Non-pigmented ciliary epithelial cell (primary cell): ENCODE data around the gene PLCB3.
A peak's percentile ranks its signal among the peaks of the same experiment; 100 is the strongest.

Experiments used
- DNase-seq: peaks from one replicate; pipeline ENCODE4 v3.0.0-alpha.2; 2010; ENCODE audit warnings: low read depth

PLCB3 gene

DNA sequence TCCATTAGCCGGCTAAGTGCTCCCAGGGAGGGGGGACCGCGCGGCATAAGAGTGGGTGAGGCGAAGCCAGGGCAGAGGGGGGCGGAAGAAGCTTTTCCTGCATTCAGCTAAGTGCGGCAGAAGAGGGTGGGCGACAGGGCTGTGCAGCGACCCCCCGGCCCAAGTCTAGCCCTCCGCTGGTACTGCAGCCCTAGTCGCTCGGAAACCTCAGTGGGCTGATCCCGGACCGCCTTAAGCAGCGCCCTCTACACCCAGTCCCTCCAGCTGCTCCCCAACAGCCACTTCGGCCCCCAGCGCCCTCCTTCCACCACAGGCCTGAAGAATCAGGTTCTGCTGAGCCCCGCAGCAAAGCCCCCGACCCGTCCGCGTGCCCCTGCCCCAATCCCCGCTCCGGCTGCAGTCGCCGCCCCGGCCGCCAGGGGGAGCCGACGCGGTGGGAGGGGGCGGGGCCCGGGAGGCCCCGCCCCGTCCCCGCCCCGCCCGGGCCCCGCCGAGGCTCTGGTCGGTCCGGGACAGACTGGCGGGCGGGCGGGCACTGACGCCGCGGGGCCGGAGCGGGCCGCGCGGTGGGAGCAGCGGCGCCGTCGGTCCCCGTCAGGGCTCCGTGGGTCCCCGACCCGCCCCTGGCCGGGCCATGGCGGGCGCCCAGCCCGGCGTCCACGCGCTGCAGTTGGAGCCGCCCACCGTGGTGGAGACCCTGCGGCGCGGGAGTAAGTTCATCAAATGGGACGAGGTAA lies at the start of gene PLCB3:
TSS of gene PLCB3 (plus strand) at position 515 of the 737 bp plus-strand sequence. CDS start at position 635, 120 bp downstream.
- DNase-seq = no peak

DNA sequence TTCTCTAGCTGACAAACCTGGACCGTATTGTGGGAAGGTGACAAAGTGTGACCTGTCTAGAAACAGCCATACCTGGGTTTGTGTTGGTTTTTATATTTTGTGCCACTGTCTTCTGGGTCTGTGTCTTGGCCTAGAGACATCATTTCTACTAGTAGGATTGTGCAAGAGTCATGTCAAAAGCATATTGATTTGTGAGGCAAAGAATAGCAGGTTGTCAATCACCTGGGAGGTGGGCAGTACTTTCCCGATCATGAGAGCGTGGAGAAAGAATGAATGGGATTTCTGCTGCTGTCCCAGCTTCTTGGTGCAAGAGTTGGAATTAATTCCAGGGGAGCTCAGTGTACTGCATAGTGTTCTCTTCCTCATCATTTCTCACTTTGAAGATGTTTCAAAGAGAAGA lies 49.8 kb upstream of the PLCB3 start:
- DNase-seq = no peak

DNA sequence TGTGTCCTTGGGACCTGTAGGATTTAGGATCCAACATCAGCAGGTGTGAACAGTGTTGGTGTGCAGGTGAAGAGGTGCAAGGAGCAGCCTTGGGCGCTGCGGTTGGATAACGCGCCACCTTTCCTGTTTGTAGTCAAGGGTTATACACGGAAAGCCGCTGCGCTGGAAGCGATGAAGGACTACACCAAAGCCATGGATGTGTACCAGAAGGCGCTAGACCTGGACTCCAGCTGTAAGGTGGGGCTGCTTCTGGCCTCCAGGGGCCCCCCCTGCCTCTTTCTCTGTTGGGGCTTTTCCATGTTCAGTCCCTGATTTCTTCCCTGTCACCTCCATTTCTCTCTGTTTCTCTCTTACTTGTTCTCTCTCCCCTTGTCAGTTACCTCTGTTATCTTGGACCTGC lies 48.3 kb upstream of the PLCB3 start:
- DNase-seq = no peak

DNA sequence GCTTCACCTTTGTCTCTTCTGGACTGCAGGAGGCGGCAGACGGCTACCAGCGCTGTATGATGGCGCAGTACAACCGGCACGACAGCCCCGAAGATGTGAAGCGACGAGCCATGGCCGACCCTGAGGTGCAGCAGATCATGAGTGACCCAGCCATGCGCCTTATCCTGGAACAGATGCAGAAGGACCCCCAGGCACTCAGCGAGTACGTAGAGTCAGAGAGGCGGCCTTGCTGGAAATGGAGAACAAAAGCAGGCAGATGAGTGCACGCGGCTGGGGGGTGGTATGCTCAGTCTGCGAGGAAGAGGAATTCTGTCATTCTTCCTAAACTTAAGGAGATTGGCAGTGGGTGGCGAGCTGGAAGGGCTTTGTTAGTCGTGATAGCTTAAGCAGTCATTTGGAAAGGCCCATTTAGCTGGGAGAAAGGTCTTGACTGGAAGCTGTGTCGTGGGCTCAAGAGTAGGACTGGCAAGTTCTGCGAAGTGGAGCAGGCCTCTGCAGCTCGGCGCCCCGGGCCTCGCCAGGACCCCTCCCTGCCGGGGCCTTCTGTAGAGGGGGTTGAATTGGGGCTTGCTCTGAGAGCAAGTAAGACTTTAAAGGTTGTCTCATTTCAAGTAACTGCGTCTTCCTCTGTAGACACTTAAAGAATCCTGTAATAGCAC lies 47.8 kb upstream of the PLCB3 start:
- DNase-seq = no peak

DNA sequence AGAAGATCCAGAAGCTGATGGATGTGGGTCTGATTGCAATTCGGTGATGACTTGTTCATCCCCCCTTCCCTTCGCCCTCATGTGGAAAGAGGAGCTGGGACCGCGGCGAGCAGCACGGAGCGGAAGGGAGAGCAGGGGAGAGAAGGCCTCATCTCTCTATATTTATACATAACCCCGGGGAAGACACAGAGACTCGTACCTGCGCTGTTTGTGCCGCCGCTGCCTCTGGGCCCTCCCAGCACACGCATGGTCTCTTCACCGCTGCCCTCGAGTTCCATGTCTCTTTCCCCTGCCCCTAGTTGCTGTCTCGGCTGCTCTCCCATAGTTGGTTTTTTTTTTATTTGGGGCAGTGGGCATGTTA lies 47.3 kb upstream of the PLCB3 start:
- DNase-seq = no peak

DNA sequence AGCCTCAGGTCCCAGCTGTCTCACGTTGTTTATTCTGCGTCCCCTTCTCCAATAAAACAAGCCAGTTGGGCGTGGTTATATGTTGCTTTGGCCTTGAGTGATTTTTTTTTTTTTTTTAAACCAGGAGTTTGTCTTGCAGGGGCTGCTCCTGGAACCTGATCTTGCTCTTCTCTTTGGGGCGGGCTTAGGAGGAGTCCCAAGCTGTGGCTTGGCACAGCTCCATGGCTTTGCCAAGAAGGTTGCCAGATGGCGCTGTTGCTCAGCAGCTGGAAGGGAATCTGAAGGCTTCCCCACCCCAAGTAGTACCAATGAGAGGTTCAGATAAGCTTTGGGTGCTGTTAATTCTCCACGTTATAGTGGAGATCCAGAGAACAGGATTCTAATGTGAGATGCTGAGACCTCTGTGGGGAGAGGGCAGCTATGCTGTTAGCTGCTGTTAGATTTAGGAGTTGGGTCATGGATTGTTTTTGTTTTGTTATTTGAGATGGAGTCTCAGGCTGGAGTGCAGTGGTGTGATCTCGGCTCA lies 46.8 kb upstream of the PLCB3 start:
- peak; percentile 86 for DNase-seq

DNA sequence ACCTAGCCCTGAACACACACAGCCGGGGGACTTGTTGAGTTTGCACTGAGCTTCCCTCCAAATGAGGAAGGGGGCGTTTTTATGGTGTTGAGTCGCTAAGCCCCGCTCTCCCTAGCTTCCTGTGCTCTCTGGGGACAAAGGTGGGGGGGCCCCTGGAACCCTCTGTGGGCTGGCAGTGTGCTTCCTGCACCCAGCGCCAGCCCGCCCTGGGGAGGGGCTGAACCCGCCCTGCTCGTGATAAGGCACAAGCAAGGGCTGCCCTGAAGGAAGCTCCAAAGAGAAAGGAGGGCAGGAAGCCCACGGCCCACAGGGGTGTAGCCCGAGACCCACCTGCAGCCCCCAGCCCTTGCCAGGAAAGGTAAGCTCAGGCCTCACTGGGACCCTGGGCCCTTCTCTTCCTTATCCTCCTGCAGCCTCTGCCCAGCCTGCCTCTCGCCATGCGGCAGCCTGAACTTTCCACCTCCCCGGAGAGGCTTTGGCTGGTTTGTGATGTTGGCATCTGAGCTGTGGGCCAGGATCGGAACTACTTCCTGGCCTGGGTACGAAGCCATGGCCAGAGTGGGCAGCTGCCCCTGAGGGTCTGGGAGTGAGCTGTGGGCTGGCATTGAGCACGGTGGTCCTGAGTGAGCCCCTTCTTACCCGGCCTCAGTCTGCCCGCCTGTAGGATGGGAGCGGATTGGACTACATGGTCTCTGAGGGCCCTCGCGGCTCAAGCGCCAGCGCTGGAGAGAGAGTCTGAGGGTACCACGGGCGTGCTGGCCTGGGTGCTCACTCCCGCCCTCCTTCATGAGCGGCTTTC lies 44.7 kb upstream of the PLCB3 start, which contains the start of gene FERMT3:
TSS of gene FERMT3 (plus strand) at position 265 of the 799 bp plus-strand sequence. CDS start 644 bp downstream, outside the sequence.
- DNase-seq = no peak

DNA sequence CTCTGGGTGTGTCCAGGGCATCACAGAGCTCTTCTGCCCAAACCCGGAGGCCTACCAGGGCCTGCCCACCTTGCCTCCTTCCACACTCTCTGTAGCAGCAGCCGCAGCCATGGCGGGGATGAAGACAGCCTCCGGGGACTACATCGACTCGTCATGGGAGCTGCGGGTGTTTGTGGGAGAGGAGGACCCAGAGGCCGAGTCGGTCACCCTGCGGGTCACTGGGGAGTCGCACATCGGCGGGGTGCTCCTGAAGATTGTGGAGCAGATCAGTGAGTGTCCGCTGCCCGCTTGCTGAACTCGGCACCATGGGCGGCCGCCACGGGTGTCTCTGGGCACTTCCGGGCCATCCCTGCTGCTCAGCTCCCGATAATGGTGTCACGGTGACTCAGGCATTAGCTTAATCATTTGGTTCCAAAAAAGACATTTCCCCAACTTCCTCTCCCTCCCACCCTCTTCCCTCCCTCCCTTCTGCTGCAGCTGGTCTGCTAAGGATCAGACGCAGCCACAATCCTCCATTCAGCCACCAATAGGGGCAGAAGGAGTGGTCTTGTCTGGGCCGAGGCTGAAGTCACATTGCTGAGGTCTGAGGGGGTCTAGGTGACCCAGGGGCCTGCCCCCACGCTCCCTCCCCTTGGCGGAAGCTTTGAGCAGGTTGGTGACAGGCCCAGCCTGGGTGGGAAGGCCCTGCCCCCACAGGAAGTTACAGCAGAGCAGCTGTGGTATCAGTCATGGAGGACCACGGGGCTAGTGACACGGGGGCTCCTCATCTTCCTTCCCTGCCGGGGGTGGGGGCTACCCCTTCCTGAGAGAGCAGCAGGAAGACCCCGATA lies 43.9 kb upstream of the PLCB3 start:
- DNase-seq = peak; percentile 48

DNA sequence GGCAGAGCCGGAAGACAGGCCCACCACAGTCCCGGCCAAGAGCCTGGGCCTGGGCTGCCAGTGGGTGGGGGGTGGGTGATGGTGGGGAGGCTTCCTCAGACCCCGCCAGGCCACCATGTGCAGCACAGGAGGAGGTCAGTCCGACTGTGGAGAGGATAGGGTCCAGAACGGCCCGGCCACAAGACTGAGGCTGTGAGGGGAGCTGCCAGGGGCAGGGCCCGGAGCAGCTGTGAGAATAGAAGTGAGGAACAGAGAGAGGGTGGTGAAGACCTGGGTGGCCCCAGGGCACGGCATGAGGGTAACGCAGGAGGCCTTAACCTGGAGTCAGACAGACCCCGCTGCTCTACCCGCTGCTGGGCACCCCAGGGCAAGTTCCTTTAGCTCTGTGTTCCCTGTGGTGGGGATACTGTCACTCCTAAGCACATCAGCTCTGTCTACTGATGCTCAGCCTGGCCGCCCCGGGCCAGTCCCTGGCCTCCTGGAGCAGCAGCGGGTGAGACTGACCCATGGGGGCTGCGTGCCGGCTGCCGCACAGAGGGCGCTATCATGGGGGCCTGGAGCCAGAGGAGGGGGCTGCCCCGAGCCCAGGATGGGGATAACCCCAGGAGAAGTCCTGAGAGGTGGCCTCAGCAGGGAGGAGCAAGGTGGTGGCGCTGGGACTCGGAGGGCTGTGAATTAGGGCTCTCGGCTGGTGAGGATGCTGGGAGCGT lies 43.1 kb upstream of the PLCB3 start:
- no peak for DNase-seq

DNA sequence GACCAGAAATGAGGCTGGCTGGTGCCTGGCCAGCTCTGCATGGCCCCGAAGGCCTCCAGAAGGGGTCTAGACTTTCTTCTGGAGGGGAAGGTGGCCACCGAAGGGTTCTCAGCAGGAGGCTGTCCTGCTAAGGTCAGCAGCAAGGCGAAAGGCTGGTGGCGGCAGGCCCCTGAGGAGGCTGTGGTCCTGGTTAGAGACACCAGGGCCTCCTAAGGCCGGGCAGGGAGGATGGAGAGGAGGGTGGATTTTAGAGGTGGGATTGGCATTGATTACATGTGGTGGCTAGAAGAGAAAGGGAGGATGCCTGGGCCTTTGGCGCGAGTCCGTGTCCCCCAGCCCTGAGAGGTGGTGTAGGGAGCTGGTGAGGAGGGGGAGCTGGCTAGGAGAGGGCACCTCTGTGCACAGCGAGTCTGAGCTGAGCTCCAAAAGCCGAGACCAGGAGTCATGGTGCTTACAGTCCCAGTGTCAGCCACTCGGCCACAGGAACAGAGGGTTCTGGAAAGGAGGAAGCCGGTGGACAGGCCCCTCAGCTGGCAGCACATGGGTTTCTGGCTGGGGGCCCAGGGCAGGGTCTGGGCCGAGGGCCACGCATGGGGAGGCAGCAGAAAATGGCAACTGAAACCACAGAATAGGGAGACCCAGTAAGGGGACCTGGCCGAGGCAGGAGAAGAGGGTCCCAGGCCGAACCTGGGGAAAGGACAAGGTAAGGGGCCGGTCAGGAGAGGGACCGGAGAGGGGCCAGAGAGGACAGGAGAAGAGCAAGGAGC lies 42.4 kb upstream of the PLCB3 start:
- no peak for DNase-seq

DNA sequence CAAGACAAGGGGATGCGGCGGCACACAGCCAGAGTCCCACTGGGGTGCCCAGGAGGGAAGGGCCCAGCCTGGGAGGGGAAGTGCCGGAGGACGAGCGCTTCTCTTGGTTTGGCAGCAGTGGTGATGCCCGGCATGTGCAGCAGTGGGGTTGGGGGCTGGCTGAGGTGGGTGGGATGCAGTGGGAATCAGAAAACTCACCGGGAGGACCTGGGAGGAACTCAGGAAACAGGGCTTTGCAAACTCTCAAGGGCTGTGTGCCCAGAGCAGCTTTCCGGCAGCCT lies 41.8 kb upstream of the PLCB3 start:
- DNase-seq = no peak

DNA sequence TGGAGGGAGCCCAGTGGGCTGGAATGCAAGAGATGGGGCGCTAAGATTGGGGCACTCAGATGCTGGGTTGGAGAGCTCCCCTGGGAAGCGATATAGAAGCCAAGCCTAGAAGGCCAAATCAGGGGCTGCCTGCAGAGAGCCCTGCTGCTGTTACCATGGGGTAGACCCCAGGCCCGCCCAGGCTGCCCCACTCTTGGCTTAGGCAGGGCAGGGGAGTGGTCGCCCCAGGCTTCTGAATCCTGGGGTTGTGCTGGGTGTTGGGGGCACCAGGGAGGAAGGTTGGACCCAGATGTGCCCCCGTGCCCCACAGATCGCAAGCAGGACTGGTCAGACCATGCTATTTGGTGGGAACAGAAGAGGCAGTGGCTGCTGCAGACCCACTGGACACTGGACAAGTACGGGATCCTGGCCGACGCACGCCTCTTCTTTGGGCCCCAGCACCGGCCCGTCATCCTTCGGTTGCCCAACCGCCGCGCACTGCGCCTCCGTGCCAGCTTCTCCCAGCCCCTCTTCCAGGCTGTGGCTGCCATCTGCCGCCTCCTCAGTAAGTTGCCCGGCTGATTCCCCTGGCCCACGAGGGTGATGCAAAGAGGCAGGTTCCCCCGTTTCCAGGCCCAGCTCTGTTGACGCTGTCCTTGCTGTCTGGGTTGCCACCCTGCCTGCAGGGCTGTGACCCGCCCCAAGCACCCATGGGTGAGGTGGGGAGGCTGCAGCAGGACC lies 40.9 kb upstream of the PLCB3 start:
- DNase-seq = no peak

DNA sequence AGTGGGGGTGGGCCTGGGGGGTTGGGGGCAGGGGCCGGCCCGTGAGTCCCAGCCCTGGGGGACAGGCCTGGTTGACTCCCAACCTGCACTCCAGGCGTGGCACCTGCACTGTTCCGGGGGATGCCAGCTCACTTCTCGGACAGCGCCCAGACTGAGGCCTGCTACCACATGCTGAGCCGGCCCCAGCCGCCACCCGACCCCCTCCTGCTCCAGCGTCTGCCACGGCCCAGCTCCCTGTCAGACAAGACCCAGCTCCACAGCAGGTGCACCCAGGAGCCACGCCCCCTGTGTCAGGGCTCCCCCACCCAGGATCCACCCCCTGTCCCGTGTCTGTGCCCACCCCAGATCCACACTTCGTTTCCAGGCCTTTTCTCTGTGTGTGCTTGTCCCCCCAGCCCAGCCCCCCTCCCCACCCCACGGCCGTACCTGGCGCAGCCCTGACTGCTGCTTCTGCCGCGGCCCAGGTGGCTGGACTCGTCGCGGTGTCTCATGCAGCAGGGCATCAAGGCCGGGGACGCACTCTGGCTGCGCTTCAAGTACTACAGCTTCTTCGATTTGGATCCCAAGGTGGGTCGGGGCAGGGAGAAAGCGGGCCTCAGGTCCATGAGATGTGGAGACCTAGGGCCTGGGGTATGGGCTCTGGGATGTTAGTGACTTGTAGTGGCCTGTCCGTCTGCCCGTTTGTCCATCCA lies 40.0 kb upstream of the PLCB3 start:
- DNase-seq = no peak

DNA sequence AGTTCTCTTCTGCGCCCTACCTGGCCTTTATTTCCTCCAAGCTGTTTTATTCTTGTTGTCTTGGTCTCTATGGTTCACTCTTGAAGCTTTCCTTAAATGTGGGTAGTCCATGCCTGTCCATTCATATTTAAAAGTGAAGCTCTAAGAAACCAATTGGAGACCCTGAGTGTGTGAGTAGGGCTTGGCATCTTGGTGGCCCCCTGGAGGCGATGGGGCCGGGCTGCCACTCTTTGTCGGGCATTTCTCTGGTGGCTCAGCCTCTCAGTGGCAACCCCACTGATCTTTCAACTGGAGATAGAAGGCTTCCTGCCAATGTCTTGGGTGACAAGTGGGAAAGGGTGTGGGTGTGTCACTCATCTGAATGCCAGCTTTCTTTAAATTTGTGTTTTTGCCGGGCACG lies 34.5 kb upstream of the PLCB3 start:
- no peak for DNase-seq

DNA sequence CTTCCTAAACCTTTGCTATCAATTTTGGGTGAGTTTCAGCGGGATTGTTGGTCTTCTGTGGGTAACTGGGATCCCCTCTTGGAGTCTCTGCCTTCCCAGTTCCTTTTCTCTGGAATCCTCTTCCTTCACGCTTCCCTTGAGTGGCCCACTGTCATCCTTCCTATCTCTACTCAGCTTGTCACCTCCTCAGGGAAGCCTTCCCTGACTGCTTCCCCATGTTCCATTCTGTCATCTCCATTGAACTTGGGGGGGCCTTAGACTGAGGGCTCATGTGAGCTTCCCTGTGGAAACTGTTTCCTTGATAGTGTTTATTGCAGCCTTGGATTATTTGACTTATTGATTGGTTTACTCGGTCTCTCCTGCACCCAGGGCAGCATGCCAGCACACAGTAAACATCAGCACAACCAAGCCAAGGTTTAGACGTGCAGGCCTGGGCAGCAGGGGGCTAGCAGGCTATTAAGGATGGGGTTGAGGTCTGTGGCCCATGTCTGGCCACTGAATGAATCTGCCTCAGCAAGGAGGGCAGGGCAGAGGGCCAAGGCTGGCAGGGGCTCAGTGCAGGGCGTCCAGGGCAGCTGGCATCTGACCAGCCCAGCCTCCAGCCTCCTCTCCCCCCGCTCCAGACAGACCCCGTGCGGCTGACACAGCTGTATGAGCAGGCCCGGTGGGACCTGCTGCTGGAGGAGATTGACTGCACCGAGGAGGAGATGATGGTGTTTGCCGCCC lies 32.5 kb upstream of the PLCB3 start:
- DNase-seq = no peak

DNA sequence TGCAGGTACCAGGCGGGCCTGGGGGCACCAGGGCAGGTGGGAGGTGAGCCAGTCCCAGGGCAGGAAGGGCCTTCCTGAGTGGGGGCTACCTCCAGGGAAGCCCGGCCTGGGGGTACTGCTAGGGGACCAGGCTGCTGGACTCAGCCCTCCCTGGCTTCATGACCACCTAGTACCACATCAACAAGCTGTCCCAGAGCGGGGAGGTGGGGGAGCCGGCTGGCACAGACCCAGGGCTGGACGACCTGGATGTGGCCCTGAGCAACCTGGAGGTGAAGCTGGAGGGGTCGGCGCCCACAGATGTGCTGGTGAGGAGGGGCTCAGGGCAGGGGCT lies 32.0 kb upstream of the PLCB3 start:
- no peak for DNase-seq

DNA sequence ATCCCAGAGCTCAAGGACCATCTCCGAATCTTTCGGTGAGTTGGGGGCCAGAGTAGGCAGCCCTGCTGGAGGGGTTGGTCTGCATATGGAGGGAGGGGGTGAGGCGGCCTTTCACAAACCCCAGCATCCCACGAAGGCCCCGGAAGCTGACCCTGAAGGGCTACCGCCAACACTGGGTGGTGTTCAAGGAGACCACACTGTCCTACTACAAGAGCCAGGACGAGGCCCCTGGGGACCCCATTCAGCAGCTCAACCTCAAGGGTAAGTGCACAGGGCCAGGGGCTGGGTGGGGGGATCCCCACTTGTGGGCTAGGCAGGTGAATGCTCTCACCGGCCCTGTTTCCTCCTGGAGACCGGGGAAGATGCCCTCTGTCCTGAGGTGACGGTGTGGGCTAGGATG lies 31.6 kb upstream of the PLCB3 start:
- DNase-seq = no peak

DNA sequence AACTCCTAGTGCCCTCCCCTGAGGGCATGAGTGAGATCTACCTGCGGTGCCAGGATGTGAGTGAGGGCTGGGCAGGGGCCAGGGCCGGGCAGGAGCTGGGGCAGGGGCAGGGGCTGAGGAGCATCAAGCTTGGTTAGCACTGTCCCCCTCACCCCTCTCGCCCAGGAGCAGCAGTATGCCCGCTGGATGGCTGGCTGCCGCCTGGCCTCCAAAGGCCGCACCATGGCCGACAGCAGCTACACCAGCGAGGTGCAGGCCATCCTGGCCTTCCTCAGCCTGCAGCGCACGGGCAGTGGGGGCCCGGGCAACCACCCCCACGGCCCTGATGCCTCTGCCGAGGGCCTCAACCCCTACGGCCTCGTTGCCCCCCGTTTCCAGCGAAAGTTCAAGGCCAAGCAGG lies 31.1 kb upstream of the PLCB3 start:
- no peak for DNase-seq

DNA sequence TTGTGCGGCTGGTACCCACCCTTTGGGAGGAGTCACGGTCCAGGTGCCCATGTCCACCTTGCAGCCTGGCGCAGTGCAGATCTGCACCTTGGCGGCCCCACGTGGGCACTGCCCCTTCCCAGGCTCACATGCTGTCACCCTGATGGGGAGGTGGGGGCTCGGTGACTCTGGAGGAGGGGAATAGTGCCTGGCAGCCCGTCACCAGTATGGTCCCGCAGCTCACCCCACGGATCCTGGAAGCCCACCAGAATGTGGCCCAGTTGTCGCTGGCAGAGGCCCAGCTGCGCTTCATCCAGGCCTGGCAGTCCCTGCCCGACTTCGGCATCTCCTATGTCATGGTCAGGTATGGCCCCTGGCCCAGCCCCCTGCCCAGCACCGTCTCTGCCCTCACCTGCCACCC lies 30.5 kb upstream of the PLCB3 start:
- DNase-seq = no peak
